NT2/D1 (cell line): ENCODE measurements around the gene MC1R.
"Not testable (repeated sequence)": the region's sequence is repeated elsewhere in the genome, so short reads cannot be mapped to it uniquely, and the experiment has no call there.

ENCODE experiments used
- SUZ12 ChIP-seq: IDR thresholded peaks from 2 replicates; pipeline ENCODE4 v1.6.1; 2011; ENCODE audit not compliant: insufficient read length, insufficient read depth; ENCODE audit errors: extremely low read depth
- YY1 ChIP-seq: IDR thresholded peaks from 2 replicates; pipeline ENCODE4 v1.6.1; 2011; ENCODE audit not compliant: insufficient read length, insufficient read depth
- ZNF274 ChIP-seq: IDR thresholded peaks from 2 replicates; pipeline ENCODE4 v1.6.1; 2011; ENCODE audit warnings: mild to moderate bottlenecking, low read depth, low read length

DNA sequence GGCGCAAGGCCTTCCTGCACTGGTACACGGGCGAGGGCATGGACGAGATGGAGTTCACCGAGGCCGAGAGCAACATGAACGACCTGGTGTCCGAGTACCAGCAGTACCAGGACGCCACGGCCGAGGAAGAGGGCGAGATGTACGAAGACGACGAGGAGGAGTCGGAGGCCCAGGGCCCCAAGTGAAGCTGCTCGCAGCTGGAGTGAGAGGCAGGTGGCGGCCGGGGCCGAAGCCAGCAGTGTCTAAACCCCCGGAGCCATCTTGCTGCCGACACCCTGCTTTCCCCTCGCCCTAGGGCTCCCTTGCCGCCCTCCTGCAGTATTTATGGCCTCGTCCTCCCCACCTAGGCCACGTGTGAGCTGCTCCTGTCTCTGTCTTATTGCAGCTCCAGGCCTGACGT, 17.0 kb downstream of the MC1R start:
- TF ChIP-seq YY1, SUZ12, ZNF274: not testable (repeated sequence)
